Measurements from ENCODE around the gene RARA.

Gene RARA

DNA sequence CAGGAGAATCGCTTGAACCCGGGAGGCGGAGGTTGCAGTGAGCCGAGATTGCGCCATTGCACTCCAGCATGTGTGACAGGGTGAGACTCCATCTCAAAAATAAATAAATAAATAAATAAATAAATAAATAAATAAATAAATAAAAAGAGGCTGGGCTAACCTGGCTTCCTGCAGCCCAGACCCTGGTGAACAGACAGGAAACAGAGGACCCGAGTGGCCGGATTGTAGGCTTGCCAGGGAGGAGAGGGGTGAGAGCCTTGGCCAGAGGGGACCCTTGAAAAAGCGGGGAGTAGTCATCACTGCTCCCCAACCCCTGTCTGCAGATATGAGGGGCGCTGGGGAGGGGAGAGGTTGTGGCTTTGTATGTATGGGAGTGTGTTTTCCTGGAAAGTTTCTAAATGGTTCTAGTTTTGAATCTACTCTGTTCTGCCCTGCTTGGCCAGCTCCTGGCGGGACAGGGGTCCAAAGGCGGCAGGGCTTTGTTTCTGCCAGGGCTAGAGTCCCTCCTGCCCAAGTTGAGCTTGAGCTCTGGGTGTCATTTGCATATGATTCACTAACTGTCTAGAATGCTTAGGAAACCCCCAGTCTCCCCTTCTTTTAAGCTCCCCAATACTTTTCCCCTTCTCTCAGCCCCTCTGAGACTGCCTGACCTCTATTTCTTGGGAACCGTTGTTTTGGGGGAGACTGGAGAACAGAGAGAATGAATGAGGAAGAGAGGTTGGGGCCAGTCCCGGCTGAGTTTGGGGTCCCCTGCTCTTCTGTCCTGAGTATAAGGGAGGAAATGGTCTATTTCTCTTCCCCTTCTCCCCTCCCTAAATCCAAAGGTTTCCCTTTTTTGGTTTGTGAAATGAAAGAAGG lies 16.4 kb downstream of the RARA start:
- H3K4me1 ChIP-seq (ENCODE audit: insufficient read depth, low read length): peaks cover 19% of the 10 kb centered on the region; the same call in 1 of the 2 replicates
- no peaks in the 10 kb centered on the region for H3K9me3 ChIP-seq (ENCODE audit: control insufficient read depth, insufficient read depth, low read length)
- H3K9ac ChIP-seq (ENCODE audit: low read depth, low read length): no peak overlapping the region
- H3K36me3 ChIP-seq (ENCODE audit: insufficient read depth, low read length): no peaks in the 10 kb centered on the region

DNA sequence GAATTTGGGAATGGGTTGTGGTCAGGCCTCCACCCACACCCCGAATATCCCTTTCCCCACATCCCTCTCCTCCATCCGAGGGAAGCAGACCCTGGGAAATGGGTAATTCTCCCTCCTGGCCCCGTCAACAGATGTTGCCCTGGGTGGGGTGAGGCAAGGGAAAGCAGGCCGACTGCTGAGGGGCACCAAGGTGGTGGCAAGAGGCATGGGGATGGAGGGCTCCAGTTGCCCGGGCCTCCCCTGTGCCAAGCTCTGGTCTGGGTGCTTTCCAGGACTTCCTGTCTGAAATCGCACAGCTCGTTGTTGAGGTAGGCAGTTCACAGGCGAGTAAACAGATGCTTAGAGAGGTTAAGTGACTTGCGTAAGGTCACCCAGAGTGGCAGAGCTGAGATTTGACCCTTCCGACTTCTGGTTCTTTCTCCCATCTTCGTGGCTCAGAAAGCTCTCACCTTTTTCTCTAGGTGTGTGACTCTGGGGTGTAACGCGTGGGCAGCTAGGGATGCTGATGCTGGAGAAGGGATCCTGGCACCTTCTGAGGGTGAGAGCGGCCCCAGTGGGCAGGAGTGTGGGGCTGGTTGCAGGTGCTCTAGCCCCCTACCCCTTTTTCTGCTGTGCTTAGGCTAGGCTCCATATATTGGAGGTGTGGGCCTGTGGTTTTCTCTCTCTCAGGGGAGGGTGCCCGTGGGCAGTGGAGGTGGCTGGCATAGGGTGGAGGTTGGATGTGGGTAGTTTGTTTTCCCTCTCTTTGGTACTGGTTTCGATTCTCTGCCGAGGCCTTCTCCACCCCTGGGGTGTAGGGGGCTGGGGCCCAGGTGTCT lies 17.2 kb downstream of the RARA start:
- no peak overlapping the region for H3K9ac ChIP-seq (ENCODE audit: low read depth, low read length)
- no peaks in the 10 kb centered on the region for H3K36me3 ChIP-seq (ENCODE audit: insufficient read depth, low read length)
- H3K9me3 ChIP-seq (ENCODE audit: control insufficient read depth, insufficient read depth, low read length): no peaks in the 10 kb centered on the region
- H3K4me1 ChIP-seq (ENCODE audit: insufficient read depth, low read length): peaks cover 18% of the 10 kb centered on the region; the same call in 1 of the 2 replicates

DNA sequence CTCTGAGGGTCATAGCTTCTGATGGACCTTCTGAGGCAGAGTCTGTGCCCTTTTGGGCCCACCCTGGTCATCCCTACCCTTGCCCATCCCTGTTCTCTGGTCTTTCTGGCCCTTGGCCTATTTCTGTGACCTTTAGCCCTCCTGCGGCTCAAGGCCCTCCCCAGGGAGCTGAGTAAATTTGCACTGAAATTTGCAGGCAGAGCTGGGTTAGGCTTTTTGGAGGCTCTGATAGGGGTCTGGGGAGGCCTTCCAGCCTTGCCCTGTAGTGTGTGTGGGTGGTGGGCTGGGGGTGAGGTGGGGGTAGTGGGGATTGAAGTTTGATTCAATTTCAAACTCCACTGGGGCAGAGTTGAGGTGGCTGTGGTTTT lies 17.8 kb downstream of the RARA start:
- H3K4me1 ChIP-seq (ENCODE audit: insufficient read depth, low read length): peaks cover 13% of the 10 kb centered on the region; the same call in 1 of the 2 replicates
- no peaks in the 10 kb centered on the region for H3K36me3 ChIP-seq (ENCODE audit: insufficient read depth, low read length)
- no peaks in the 10 kb centered on the region for H3K9me3 ChIP-seq (ENCODE audit: control insufficient read depth, insufficient read depth, low read length)
- no peak overlapping the region for H3K9ac ChIP-seq (ENCODE audit: low read depth, low read length)

DNA sequence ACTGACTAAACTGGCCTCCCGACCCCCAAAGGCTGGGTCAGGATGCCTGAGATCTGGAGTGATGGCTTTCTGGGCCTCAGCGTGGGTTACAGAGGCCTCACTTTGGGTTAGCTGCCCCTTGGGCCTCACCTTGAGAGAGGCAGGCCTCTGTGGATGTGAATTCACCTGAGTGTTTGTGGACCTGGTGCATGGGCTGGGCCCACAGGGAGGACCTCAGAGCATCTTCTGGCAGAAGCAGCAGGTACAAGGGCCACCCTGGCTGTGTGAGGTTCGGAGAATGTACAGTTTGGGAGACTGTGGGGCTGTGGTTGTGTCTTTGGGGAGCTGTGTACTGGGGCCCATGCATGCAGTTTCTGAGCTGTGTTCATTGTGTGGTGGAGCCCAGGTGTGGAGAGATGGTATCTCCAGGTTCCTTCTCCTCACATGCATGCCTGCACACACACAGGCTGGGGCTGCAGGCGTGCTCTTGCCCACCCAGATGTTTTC lies 18.3 kb downstream of the RARA start:
- Histone ChIP-seq H3K9ac (ENCODE audit: low read depth, low read length) (no peak overlapping the region), H3K36me3 (ENCODE audit: insufficient read depth, low read length) (no peaks in the 10 kb centered on the region), H3K9me3 (ENCODE audit: control insufficient read depth, insufficient read depth, low read length) (no peaks in the 10 kb centered on the region), H3K4me1 (ENCODE audit: insufficient read depth, low read length) (peaks cover 11% of the 10 kb centered on the region; the same call in 1 of the 2 replicates)

DNA sequence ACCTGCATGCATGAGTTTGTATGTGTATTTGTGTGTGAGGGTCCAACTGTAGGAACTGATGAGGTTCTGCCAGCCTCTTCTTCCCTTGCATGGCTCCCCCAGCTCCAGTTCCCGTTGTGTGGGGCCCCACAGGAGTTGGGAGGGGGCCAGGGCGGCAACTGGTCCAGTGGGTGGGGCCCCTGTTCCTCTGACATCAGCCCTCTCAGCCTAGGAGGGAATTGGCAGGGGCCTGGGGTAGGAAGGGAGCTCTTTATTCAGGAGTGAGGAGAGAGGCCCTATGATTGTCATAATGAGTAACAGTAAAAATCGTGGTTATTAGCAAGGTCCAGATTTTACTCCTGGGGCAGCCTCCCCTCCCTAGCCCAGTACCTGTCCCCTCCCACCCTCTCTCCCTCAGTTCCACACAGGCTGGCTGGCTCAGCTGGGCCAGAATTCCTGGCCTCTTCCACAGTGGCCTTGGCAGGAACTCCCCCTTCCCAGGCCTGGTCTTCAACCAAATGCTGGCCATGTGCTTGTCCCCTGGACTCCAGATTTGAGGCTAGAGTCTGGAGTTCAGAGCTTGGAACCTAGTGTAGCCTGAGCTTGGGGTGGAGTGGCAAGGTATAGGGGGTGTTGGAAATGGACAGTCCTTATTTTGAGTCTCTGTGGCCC lies 18.9 kb downstream of the RARA start:
- Histone ChIP-seq H3K4me1 (ENCODE audit: insufficient read depth, low read length) (peaks cover 6% of the 10 kb centered on the region; the same call in 1 of the 2 replicates), H3K9ac (ENCODE audit: low read depth, low read length) (no peak overlapping the region), H3K36me3 (ENCODE audit: insufficient read depth, low read length) (no peaks in the 10 kb centered on the region), H3K9me3 (ENCODE audit: control insufficient read depth, insufficient read depth, low read length) (no peaks in the 10 kb centered on the region)

DNA sequence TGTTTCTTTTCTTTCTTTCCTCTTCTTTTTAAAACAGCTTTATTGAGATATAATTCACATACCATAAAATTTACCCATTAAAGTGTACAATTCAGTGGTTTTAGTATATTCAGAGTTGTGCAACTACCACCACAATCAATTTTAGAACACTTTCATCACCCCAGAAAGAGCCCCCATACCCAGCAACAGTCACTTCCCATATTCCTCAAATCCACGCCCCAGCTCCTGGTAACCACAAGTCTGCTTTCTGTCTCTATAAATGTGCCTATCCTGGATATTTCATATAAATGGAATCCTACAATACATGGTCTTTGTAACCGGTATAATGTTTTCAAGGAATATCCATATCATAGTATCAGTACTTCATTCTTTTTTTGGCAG lies 19.4 kb downstream of the RARA start:
- Histone ChIP-seq H3K9ac (ENCODE audit: low read depth, low read length) (no peak overlapping the region), H3K9me3 (ENCODE audit: control insufficient read depth, insufficient read depth, low read length) (no peaks in the 10 kb centered on the region), H3K36me3 (ENCODE audit: insufficient read depth, low read length) (no peaks in the 10 kb centered on the region), H3K4me1 (ENCODE audit: insufficient read depth, low read length) (peaks cover 6% of the 10 kb centered on the region; the same call in 1 of the 2 replicates)

DNA sequence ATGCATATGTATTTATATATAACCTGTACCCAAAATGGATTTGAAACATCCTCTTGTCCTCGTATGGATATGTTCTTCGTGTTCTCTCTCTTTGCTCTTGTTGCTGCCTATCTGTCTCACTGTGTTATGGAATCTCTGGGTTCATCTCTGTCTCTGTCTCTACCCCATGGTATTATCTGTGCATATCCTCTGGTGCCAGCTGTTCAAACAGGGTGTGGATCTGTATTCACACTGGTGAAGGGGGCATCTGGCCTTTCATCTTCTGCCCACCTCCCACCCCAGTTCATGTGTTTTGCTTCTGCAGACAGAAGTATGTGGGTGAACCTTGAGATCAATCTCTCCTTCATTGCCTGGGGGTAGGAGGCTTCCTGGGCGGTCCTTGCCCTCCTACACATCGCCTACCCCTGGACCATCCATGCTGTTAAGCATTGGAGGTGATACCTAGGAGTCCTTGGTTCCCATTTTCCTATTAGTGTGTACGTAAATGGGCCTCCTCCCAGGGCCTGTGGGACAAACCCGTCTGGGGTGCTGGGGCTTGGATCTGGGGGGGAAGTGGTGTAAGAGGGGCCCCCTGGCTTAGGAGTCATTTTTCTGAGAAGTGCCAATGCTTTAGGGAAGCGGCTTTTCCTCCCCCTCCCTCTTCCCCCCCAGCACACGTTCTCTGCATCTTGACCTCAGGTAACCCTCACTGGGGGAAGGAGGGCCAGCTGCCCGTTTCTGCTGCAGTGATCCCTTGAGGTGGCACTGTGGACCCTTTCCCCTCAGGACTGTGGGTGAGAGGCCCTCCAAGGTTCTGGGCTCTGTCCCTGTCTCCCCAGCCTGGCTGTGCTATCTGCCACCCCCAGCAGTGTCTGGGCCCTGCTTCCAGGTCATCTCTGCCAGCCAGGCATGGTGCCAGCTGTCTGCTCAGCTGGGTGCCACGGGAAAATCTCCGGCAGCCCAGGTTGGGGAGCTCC lies 21.1 kb downstream of the RARA start:
- H3K9ac ChIP-seq (ENCODE audit: low read depth, low read length): no peak overlapping the region
- H3K9me3 ChIP-seq (ENCODE audit: control insufficient read depth, insufficient read depth, low read length): no peaks in the 10 kb centered on the region

DNA sequence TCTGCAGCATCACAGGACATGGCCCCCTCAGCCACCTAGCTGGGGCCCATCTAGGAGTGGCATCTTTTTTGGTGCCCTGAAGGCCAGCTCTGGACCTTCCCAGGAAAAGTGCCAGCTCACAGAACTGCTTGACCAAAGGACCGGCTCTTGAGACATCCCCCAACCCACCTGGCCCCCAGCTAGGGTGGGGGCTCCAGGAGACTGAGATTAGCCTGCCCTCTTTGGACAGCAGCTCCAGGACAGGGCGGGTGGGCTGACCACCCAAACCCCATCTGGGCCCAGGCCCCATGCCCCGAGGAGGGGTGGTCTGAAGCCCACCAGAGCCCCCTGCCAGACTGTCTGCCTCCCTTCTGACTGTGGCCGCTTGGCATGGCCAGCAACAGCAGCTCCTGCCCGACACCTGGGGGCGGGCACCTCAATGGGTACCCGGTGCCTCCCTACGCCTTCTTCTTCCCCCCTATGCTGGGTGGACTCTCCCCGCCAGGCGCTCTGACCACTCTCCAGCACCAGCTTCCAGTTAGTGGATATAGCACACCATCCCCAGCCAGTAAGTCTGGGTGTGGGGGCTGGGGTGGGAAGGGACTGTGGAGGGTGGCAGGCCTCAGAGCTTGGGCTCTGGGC lies 22.0 kb downstream of the RARA start:
- Histone ChIP-seq H3K36me3 (ENCODE audit: insufficient read depth, low read length) (no peaks in the 10 kb centered on the region), H3K9ac (ENCODE audit: low read depth, low read length) (no peak overlapping the region), H3K4me1 (ENCODE audit: insufficient read depth, low read length) (peaks cover 12% of the 10 kb centered on the region; the same call in 1 of the 2 replicates), H3K9me3 (ENCODE audit: control insufficient read depth, insufficient read depth, low read length) (no peaks in the 10 kb centered on the region)

More for the DNA sequence above, 21.1 kb downstream of the RARA start:
- H3K36me3 ChIP-seq (ENCODE audit: insufficient read depth, low read length): no peaks in the 10 kb centered on the region
- peaks cover 12% of the 10 kb centered on the region; the same call in 1 of the 2 replicates for H3K4me1 ChIP-seq (ENCODE audit: insufficient read depth, low read length)

DNA sequence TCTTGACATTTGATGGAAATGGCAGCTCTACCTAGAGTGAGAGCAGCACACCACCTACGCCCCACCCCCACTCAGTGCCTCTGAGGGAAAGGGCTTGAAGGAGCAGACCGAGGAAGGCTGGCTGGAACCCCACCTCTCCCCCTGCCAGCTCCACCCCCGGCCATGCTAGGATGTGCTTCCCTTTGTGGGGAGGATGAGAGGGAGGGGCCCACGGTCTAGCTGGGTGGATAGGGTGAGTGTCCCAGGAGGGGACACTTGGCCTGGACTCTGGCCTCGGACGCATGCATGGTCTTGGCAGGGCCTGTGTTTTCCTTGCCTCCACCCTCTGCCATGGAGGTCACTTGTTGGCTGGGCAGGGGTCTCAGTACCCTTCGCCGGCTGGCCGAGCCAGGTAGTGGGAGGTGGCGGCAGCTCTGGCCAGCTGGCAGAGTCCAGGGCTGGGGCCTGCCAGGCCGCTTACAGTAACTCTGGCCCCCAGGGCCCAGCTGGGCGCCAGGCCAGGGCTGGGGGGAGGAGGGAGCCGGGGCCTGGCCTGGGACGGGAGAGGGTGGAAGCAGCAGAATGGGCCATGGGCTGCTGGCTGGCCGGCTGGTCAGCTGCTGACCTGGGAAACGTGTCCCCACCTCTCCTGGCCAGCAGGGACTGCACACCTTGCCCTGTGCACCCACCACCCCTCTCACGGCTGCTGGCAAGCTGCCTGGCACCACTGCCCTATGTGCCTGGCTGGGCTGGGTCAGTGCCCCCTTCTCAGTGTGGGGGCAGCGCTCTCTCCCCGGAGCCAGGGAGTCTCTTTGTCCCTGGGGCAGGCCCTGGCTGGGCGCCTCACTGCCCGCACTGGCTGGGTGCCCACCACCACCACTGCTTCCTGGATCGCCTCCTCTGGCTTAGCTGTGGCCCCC lies 23.0 kb downstream of the RARA start:
- Histone ChIP-seq H3K9me3 (ENCODE audit: control insufficient read depth, insufficient read depth, low read length) (no peaks in the 10 kb centered on the region), H3K9ac (ENCODE audit: low read depth, low read length) (no peak overlapping the region), H3K36me3 (ENCODE audit: insufficient read depth, low read length) (no peaks in the 10 kb centered on the region), H3K4me1 (ENCODE audit: insufficient read depth, low read length) (peaks cover 12% of the 10 kb centered on the region; the same call in 1 of the 2 replicates)

DNA sequence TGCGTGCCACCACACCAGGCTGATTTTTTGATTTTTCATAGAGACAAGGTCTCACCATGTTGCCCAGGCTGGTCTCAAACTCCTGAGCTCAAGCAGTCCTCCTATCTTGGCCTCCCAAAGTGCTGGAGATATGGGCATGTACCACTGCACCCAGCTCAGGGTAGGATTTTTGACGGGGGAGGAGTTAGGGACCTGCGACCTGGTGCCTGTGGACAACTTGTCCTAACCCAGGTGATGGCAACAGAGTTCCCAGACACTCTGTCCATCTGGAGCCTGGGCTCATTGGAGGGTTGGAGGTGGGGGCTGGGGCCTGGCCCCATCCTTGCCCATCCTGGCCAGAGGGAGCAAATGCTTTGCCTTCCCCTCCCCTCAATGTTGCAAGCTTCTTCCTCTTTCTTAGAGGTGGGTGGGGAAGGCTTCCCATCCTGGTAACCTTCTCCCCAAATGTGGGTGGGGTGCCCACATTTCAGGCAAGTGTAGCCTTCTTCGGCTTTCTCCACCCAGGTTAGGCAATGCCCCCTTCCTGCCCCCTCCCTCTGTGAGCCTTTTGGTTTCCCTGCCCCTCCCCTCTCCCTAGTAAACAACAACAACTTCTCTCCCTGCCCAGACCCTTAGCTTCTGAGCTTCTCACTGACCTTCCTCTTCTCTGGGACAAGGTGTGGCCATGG lies 24.9 kb downstream of the RARA start:
- Histone ChIP-seq H3K36me3 (ENCODE audit: insufficient read depth, low read length) (no peaks in the 10 kb centered on the region), H3K9me3 (ENCODE audit: control insufficient read depth, insufficient read depth, low read length) (no peaks in the 10 kb centered on the region), H3K9ac (ENCODE audit: low read depth, low read length) (no peak overlapping the region), H3K4me1 (ENCODE audit: insufficient read depth, low read length) (peaks cover 12% of the 10 kb centered on the region; the same call in 1 of the 2 replicates)

DNA sequence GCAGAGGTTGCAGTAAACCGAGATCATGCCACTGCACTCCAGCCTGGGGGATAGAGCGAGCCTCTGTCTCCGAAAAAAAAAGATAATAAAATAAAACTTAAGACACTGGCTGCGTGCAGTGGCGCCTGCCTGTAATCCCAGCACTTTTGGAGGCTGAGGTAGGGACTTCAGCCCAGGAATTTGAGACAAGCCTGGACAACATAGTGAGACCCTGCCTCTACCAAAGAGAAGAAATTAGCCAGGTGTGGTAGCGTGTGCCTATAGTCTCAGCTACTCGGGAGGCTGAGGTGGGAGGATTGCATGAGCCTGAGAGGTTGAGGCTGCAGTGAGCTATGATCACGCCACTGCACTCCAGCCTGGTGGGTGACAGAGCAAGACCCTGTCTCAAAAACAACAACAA lies 26.6 kb downstream of the RARA start:
- H3K9me3 ChIP-seq (ENCODE audit: control insufficient read depth, insufficient read depth, low read length): no peaks in the 10 kb centered on the region
- no peaks in the 10 kb centered on the region for H3K36me3 ChIP-seq (ENCODE audit: insufficient read depth, low read length)
- no peak overlapping the region for H3K9ac ChIP-seq (ENCODE audit: low read depth, low read length)
- H3K4me1 ChIP-seq (ENCODE audit: insufficient read depth, low read length): peaks cover 6% of the 10 kb centered on the region; the same call in 1 of the 2 replicates

DNA sequence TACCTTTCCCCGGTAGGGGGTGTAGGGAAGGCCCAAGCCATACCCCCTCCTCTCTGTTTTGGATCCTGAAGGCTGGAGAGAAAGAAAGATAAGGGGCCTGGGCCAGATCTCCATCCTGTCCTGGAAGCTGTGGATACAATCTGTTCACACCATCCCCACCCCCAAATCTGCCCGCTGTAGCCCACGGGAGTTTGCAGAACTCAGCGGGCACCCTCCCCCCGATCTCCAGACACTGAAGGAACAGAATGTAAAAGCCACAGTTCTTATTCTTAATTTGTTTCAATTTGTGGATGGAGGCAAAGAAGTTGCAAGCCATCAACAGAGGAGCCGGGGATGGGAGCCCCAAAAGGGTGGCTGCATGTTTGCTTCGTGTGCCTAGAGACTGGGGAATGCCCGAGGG lies 28.4 kb downstream of the RARA start:
- Histone ChIP-seq H3K9ac (ENCODE audit: low read depth, low read length) (no peak overlapping the region), H3K9me3 (ENCODE audit: control insufficient read depth, insufficient read depth, low read length) (no peaks in the 10 kb centered on the region), H3K36me3 (ENCODE audit: insufficient read depth, low read length) (no peaks in the 10 kb centered on the region), H3K4me1 (ENCODE audit: insufficient read depth, low read length) (peaks cover 6% of the 10 kb centered on the region; the same call in 1 of the 2 replicates)
